Epidermal melanocyte (primary cell): ENCODE data around the gene SIRT6.
"Not testable (repeated sequence)": the region's sequence is repeated elsewhere in the genome, so short reads cannot be mapped to it uniquely, and the experiment has no call there.

Experiments used
- DNase-seq: peaks from one replicate; pipeline ENCODE4 v3.0.0; 2011; ENCODE audit warnings: low spot score; ENCODE audit not compliant: insufficient read length

SIRT6 gene

GRCh38 chr19:4174895-4175668 is 7.3 kb downstream of the SIRT6 start:
- DNase-seq: no peak

GRCh38 chr19:4174213-4174894 is 8.0 kb downstream of the SIRT6 start:
- DNase-seq: no peak

- no peak for DNase-seq
These were observed 8.7 kb downstream of the SIRT6 start for GRCh38 chr19:4173479-4174212.

GRCh38 chr19:4172861-4173473 is 9.4 kb downstream of the SIRT6 start:
- DNase-seq: peak; percentile 58

GRCh38 chr19:4171676-4172075 is 10.7 kb downstream of the SIRT6 start:
- DNase-seq: no peak

GRCh38 chr19:4164262-4164661 is 18.1 kb downstream of the SIRT6 start:
- DNase-seq: no peak

GRCh38 chr19:4161415-4162077 is 20.8 kb downstream of the SIRT6 start:
- no peak for DNase-seq

GRCh38 chr19:4157971-4158370 is 24.4 kb downstream of the SIRT6 start:
- DNase-seq: not testable (repeated sequence)

GRCh38 chr19:4157164-4157563 is 25.2 kb downstream of the SIRT6 start:
- DNase-seq: no peak

- no peak for DNase-seq
These were observed 27.6 kb downstream of the SIRT6 start for GRCh38 chr19:4154571-4155312.

GRCh38 chr19:4152241-4152998 is 29.9 kb downstream of the SIRT6 start:
- DNase-seq: no peak

GRCh38 chr19:4151623-4152022 is 30.7 kb downstream of the SIRT6 start:
- DNase-seq: no peak

GRCh38 chr19:4149518-4150288 is 32.7 kb downstream of the SIRT6 start:
- DNase-seq: no peak

- no peak for DNase-seq
These were observed 37.6 kb downstream of the SIRT6 start for GRCh38 chr19:4144666-4145249.

- not testable (repeated sequence) for DNase-seq
These were observed 39.4 kb downstream of the SIRT6 start for GRCh38 chr19:4142916-4143315.

- DNase-seq: peak; percentile 93
These were observed 42.1 kb downstream of the SIRT6 start for GRCh38 chr19:4140237-4140711.

- DNase-seq: peak; percentile 83
These were observed 42.6 kb downstream of the SIRT6 start for GRCh38 chr19:4139614-4140236.

- DNase-seq: no peak
These were observed 43.9 kb downstream of the SIRT6 start for GRCh38 chr19:4138445-4138844.
